HCT116 (cell line): ENCODE data around the gene UPK1B. TPM values are rescaled to one million over a fixed set of nuclear protein-coding genes. Genes with fewer than 3 reads are reported as not detected.

Experiments
- ATAC-seq: fragments of 200-7000 bp; cut with Tn5 transposase; 2 replicates; pipeline ENCODE4 v1.9.1; 2020; ENCODE audit warnings: mild to moderate bottlenecking, moderate library complexity
- BruUV-seq: library from RNA; stranded (reverse); fragments of 400-500 nt; replicated peaks from 2 replicates; lab custom pipeline; 2021; lab: Mats Ljungman, UMichigan
- CTCF ChIA-PET: fragments of 300-600 bp; sonication (Branson Sonifier 250); formaldehyde crosslinking; loops from one replicate; lab custom pipeline; 2021; ENCODE audit warnings: antibody characterized with exemption; lab: Charles Lee
- POLR2A ChIA-PET: fragments of 300-600, 350-600 bp; sonication (Branson Sonifier 250); formaldehyde crosslinking; loops from one replicate; lab custom pipeline; 2021; ENCODE audit warnings: antibody characterized with exemption; lab: Charles Lee
- RAD21 ChIA-PET, 2 experiments: fragments of 300-600 bp; sonication (Branson Sonifier 250); formaldehyde crosslinking; loops; one replicate each; lab custom pipeline; 2023; ENCODE audit warnings: low total read pairs in 2 of 2; ENCODE audit not compliant: uncharacterized antibody in 2 of 2, unreplicated experiment in 2 of 2, low non-redundant PET in 1 of 2; lab: Charles Lee
- DNase-seq: peaks from one replicate; pipeline ENCODE4 v3.0.0-alpha.2; 2010; ENCODE audit warnings: low read depth, low spot score
- H2AFZ ChIP-seq: fragments of 200-600 bp; shearing (Covaris generic), sonication (generic); 2 replicates; pipeline ENCODE4 v1.6.1; 2017; ENCODE audit warnings: low read depth, mixed run types, mixed read lengths, antibody characterized with exemption, low read length; ENCODE audit not compliant: poor library complexity, severe bottlenecking
- H3K27ac ChIP-seq: 2 replicates; pipeline ENCODE4 v1.5.1; 2012; ENCODE audit warnings: low read depth, low read length
- H3K27me3 ChIP-seq: fragments of 200-600 bp; sonication (generic); 2 replicates; pipeline ENCODE4 v1.6.1; 2016; ENCODE audit warnings: mixed run types, low read length, mixed read lengths; ENCODE audit not compliant: insufficient read depth
- H3K36me3 ChIP-seq, 2 experiments: fragments of 200-500 bp in 1 of 2; fragments of 200-600 bp in 1 of 2; sonication (Bioruptor generic) in 1 of 2; sonication (generic) in 1 of 2; 2 replicates each; pipeline versions ENCODE4 v1.5.1 to v1.6.1; 2014 to 2016; ENCODE audit warnings: low read length in 2 of 2, inconsistent platforms in 1 of 2, mixed read lengths in 1 of 2, mixed run types in 1 of 2; ENCODE audit not compliant: insufficient read depth in 2 of 2, control insufficient read depth in 1 of 2
- H3K4me1 ChIP-seq, 2 experiments: fragments of 200-600 bp in 1 of 2; sonication (generic) in 1 of 2; 2 replicates each; pipeline versions ENCODE4 v1.5.1 to v1.6.1; 2012 to 2017; ENCODE audit warnings: low read length in 2 of 2, inconsistent platforms in 1 of 2, mild to moderate bottlenecking in 1 of 2, mixed read lengths in 1 of 2, mixed run types in 1 of 2, moderate library complexity in 1 of 2; ENCODE audit not compliant: insufficient read depth in 2 of 2, control insufficient read depth in 1 of 2
- H3K4me2 ChIP-seq: fragments of 200-600 bp; sonication (generic); 2 replicates; pipeline ENCODE4 v1.6.1; 2017; ENCODE audit warnings: mixed run types, low read length, mixed read lengths
- H3K4me3 ChIP-seq, 2 experiments: fragments of 200-600 bp in 1 of 2; sonication (generic) in 1 of 2; replicated peaks in 1 of 2; 2 replicates each; pipeline ENCODE4 v1.5.1; 2011 to 2016; ENCODE audit warnings: low read length in 2 of 2, control low read depth in 1 of 2, low read depth in 1 of 2, mild to moderate bottlenecking in 1 of 2, mixed read lengths in 1 of 2, mixed run types in 1 of 2
- H3K79me2 ChIP-seq: fragments of 200-600 bp; sonication (generic); 2 replicates; pipeline ENCODE4 v1.6.1; 2017; ENCODE audit warnings: mild to moderate bottlenecking, mixed run types, low read length, moderate library complexity, mixed read lengths; ENCODE audit not compliant: insufficient read depth
- H3K9ac ChIP-seq: fragments of 200-600 bp; sonication (generic); 2 replicates; pipeline ENCODE4 v1.6.1; 2016; ENCODE audit warnings: low read length, mixed read lengths
- H3K9me2 ChIP-seq: fragments of 200-600 bp; sonication (generic), shearing (Covaris generic); 2 replicates; pipeline ENCODE4 v1.6.1; 2017; ENCODE audit warnings: mixed run types, mild to moderate bottlenecking, moderate library complexity; ENCODE audit not compliant: insufficient read depth
- H3K9me3 ChIP-seq, 2 experiments: fragments of 200-500 bp in 1 of 2; fragments of 200-600 bp in 1 of 2; sonication (Bioruptor generic) in 1 of 2; sonication (generic) in 1 of 2; 2 replicates each; pipeline ENCODE4 v1.6.1; 2014 to 2017; ENCODE audit warnings: low read length in 2 of 2, mixed read lengths in 2 of 2, inconsistent platforms in 1 of 2, low read depth in 1 of 2, mild to moderate bottlenecking in 1 of 2, mixed run types in 1 of 2, moderate library complexity in 1 of 2; ENCODE audit not compliant: control insufficient read depth in 1 of 2, insufficient read depth in 1 of 2
- H4K20me1 ChIP-seq: fragments of 200-600 bp; sonication (generic), shearing (Covaris generic); 2 replicates; pipeline ENCODE4 v1.6.1; 2017; ENCODE audit warnings: mixed run types, mild to moderate bottlenecking, moderate library complexity; ENCODE audit not compliant: insufficient read depth
- ATF3 ChIP-seq: IDR thresholded peaks from 2 replicates; pipeline ENCODE4 v1.6.1; 2012
- CEBPB ChIP-seq: IDR thresholded peaks from 2 replicates; pipeline ENCODE4 v1.6.1; 2012; ENCODE audit warnings: low read depth
- CTCF ChIP-seq, 3 experiments: fragments of 200-600 bp in 1 of 3; sonication (generic) in 1 of 3; IDR thresholded peaks in 2 of 3; conservative IDR thresholded peaks in 1 of 3; 2 replicates each; pipeline ENCODE4 v1.5.1; 2012 to 2017; ENCODE audit warnings: low read depth in 2 of 3, low read length in 2 of 3, antibody characterized with exemption in 1 of 3, borderline replicate concordance in 1 of 3, control low read depth in 1 of 3, mild to moderate bottlenecking in 1 of 3, mixed read lengths in 1 of 3, mixed run types in 1 of 3, moderate library complexity in 1 of 3; ENCODE audit not compliant: insufficient read depth in 1 of 3
- ELF1 ChIP-seq: IDR thresholded peaks from 2 replicates; pipeline ENCODE4 v1.6.1; 2012; ENCODE audit warnings: low read depth, borderline replicate concordance
- FOSL1 ChIP-seq: IDR thresholded peaks from 2 replicates; pipeline ENCODE4 v1.6.1; 2012; ENCODE audit warnings: low read depth
- JUND ChIP-seq: IDR thresholded peaks from 2 replicates; pipeline ENCODE4 v1.6.1; 2012
- MAX ChIP-seq: IDR thresholded peaks from 2 replicates; pipeline ENCODE4 v1.6.1; 2012
- POLR2A ChIP-seq: IDR thresholded peaks from 2 replicates; pipeline ENCODE4 v1.7.0; 2011; ENCODE audit warnings: borderline replicate concordance; ENCODE audit not compliant: insufficient read depth, insufficient read length; ENCODE audit errors: extremely low read depth
- POLR2AphosphoS5 ChIP-seq: IDR thresholded peaks from 2 replicates; pipeline ENCODE4 v1.6.1; 2011; ENCODE audit warnings: mild to moderate bottlenecking, low read depth, low read length, moderate library complexity
- RAD21 ChIP-seq: IDR thresholded peaks from 2 replicates; pipeline ENCODE4 v1.6.1; 2012; ENCODE audit warnings: low read depth, mild to moderate bottlenecking
- SRF ChIP-seq: IDR thresholded peaks from 2 replicates; pipeline ENCODE4 v1.6.1; 2012; ENCODE audit warnings: low read depth
- TCF7L2 ChIP-seq: IDR thresholded peaks from 2 replicates; pipeline ENCODE4 v1.7.0; 2011; ENCODE audit warnings: borderline replicate concordance, inconsistent platforms; ENCODE audit not compliant: insufficient read depth, insufficient read length; ENCODE audit errors: extremely low read depth
- ZBTB33 ChIP-seq: IDR thresholded peaks from 2 replicates; pipeline ENCODE4 v1.6.1; 2011; ENCODE audit warnings: mild to moderate bottlenecking, low read length, moderate library complexity; ENCODE audit not compliant: insufficient replicate concordance; ENCODE audit errors: extremely low read depth
- ZFX ChIP-seq: fragments of 450-650 bp; IDR thresholded peaks from 2 replicates; pipeline ENCODE4 v1.6.1; 2017
- ZNF274 ChIP-seq: fragments of 200-500 bp; sonication (Bioruptor generic); IDR thresholded peaks from 2 replicates; pipeline ENCODE4 v1.6.1; 2014; ENCODE audit warnings: mild to moderate bottlenecking, low read depth, low read length, inconsistent platforms
- intact Hi-C: fragments of 100-400 bp; cut with micrococcal nuclease; formaldehyde crosslinking; loops from 2 replicates; pipeline ENCODE4 v1.10.0; 2022
- total RNA-seq: library from RNA; stranded (reverse); gene quantifications from one replicate; pipeline ENCODE4 v1.2.1, GENCODE V29; 2021; ENCODE audit not compliant: unreplicated experiment

UPK1B gene
- total RNA-seq, 1 experiment from 2014 or later: not detected

GRCh38 chr3:119230745-119231144, 57.3 kb downstream of the UPK1B start:
- no peaks in the 10 kb centered on the region for H3K9me3 ChIP-seq
- no peak overlapping the region for H3K4me2 ChIP-seq
- no TSS peak for BruUV-seq
- no peaks in the 10 kb centered on the region for H3K79me2 ChIP-seq
- no peaks in the 10 kb centered on the region for H3K9me2 ChIP-seq
- POLR2A ChIA-PET: interaction anchor here (1.3 kb wide), 1 partner anchor 10 kb away, joined by 3 read pairs; the partner anchor contains the start of gene B4GALT4
- H3K27me3 ChIP-seq: no peaks in the 10 kb centered on the region
- CTCF ChIA-PET: interaction anchor here (1.4 kb wide), 1 partner anchor 10 kb away, joined by 5 read pairs; the partner anchor contains the start of gene B4GALT4
- no peak overlapping the region for H3K27ac ChIP-seq
- peaks cover 7 to 9% of the 10 kb centered on the region in 2 experiments; a peak in 3 of 4 replicates for H3K36me3 ChIP-seq
- peaks cover 0 to 3% of the 10 kb centered on the region in 2 experiments; a peak in 1 of 4 replicates for H3K4me1 ChIP-seq
- no peak overlapping the region for H3K4me3 ChIP-seq
- no peak overlapping the region for H3K9ac ChIP-seq
- RAD21 ChIA-PET: no interaction called here
- TF ChIP-seq ZNF274: no peak
- no peak for TF ChIP-seq TCF7L2
- no peak for TF ChIP-seq FOSL1
- no peak for TF ChIP-seq ELF1
- TF ChIP-seq POLR2A: no peak
- no peak for TF ChIP-seq POLR2AphosphoS5
- no peak for TF ChIP-seq CEBPB
- TF ChIP-seq JUND: no peak
- no peak for TF ChIP-seq ATF3
- H4K20me1 ChIP-seq: no peaks in the 10 kb centered on the region
- intact Hi-C loops: no loop called here
- DNase-seq (no peak), ATAC-seq (no peak)
- H2AFZ ChIP-seq: no peak overlapping the region

GRCh38 chr3:119234610-119235009, 61.2 kb downstream of the UPK1B start:
- H3K79me2 ChIP-seq: peaks cover 17% of the 10 kb centered on the region
- no peak overlapping the region for H3K9ac ChIP-seq
- peaks cover 3 to 4% of the 10 kb centered on the region in 2 experiments; a peak in 2 of 4 replicates for H3K36me3 ChIP-seq
- no peak for DNase-seq
- intact Hi-C loops: no loop called here
- CTCF ChIA-PET: no interaction called here
- no peak for TF ChIP-seq CTCF (IDR thresholded peaks at IDR 0.05 in 2 of 3, conservative IDR thresholded peaks at IDR 0.05 in 1 of 3; ENCODE audit: borderline replicate concordance in 1 of 3, insufficient read depth in 1 of 3, low read depth in 2 of 3, low read length in 2 of 3)
- no peak for TF ChIP-seq JUND
- no peak for TF ChIP-seq FOSL1
- TF ChIP-seq SRF: no peak
- no peak for TF ChIP-seq RAD21
- TF ChIP-seq ATF3: no peak
- TF ChIP-seq ZNF274: no peak
- TF ChIP-seq ELF1: no peak
- TF ChIP-seq MAX: no peak
- TF ChIP-seq ZFX: no peak
- no peak for TF ChIP-seq ZBTB33
- TF ChIP-seq, all 23 proteins: peak for 0
- Histone ChIP-seq H3K4me3 (no peak overlapping the region), H3K27me3 (no peaks in the 10 kb centered on the region), H3K4me2 (no peak overlapping the region), H4K20me1 (no peaks in the 10 kb centered on the region), H3K9me3 (no peaks in the 10 kb centered on the region), H3K9me2 (no peaks in the 10 kb centered on the region), H2AFZ (no peak overlapping the region), H3K27ac (no peak overlapping the region), H3K4me1 (peaks cover 0 to 6% of the 10 kb centered on the region in 2 experiments; a peak in 2 of 4 replicates)
- no peak for ATAC-seq
- BruUV-seq: no TSS peak
- POLR2A ChIA-PET: no interaction called here
- RAD21 ChIA-PET: no interaction called here
